Putamen (tissue), 1 donor: ENCODE data around the gene LDLRAD4.

ENCODE experiments used
- DNase-seq: peaks from one replicate; pipeline ENCODE4 v3.0.0-alpha.2; 2016; ENCODE audit warnings: low spot score

LDLRAD4 gene

GRCh38 chr18:13550418-13551304 is 332.1 kb downstream of the LDLRAD4 start:
- no peak for DNase-seq

- no peak for DNase-seq
Observed at GRCh38 chr18:13551305-13551603, 332.7 kb downstream of the LDLRAD4 start.

- DNase-seq, result no peak
Observed at GRCh38 chr18:13551841-13552733, 333.5 kb downstream of the LDLRAD4 start.

GRCh38 chr18:13553449-13553848 is 334.9 kb downstream of the LDLRAD4 start:
- no peak for DNase-seq

- DNase-seq, result no peak
Observed at GRCh38 chr18:13555192-13555591, 336.6 kb downstream of the LDLRAD4 start.

GRCh38 chr18:13555865-13556264 is 337.3 kb downstream of the LDLRAD4 start:
- no peak for DNase-seq

GRCh38 chr18:13556502-13556901 is 337.9 kb downstream of the LDLRAD4 start:
- DNase-seq, result no peak

GRCh38 chr18:13558124-13558523 is 339.6 kb downstream of the LDLRAD4 start:
- DNase-seq, result peak; percentile 84

GRCh38 chr18:13558790-13559189 is 340.2 kb downstream of the LDLRAD4 start:
- no peak for DNase-seq

- no peak for DNase-seq
Observed at GRCh38 chr18:13559754-13560153, 341.2 kb downstream of the LDLRAD4 start.

GRCh38 chr18:13560306-13560705 is 341.7 kb downstream of the LDLRAD4 start:
- DNase-seq, result no peak

- peak; percentile 56 for DNase-seq
Observed at GRCh38 chr18:13562494-13563029, 344.0 kb downstream of the LDLRAD4 start.

- DNase-seq, result peak; percentile 81
Observed at GRCh38 chr18:13563390-13563805, 344.8 kb downstream of the LDLRAD4 start.

- DNase-seq, result no peak
Observed at GRCh38 chr18:13564579-13564978, 346.0 kb downstream of the LDLRAD4 start.

- peak; percentile 99 for DNase-seq
Observed at GRCh38 chr18:13565228-13565627, 346.7 kb downstream of the LDLRAD4 start.

- DNase-seq, result peak; percentile 83
Observed at GRCh38 chr18:13566941-13567746, 348.6 kb downstream of the LDLRAD4 start.

GRCh38 chr18:13568443-13569392 is 350.2 kb downstream of the LDLRAD4 start:
- DNase-seq, result no peak

GRCh38 chr18:13570216-13570615 is 351.7 kb downstream of the LDLRAD4 start:
- DNase-seq, result no peak

- DNase-seq, result no peak
Observed at GRCh38 chr18:13570856-13571495, 352.4 kb downstream of the LDLRAD4 start.

GRCh38 chr18:13572148-13572547 is 353.6 kb downstream of the LDLRAD4 start:
- no peak for DNase-seq
